RWPE1 (cell line): Measurements from ENCODE around the gene SLIT3.

Source experiments
- CTCF ChIA-PET: fragments of 350-600 bp; sonication (Branson Sonifier 250); formaldehyde crosslinking; extraction: SDS; loops from one replicate; lab custom pipeline; 2021; lab: Yijun Ruan, JAX
- POLR2A ChIA-PET: fragments of 400-600 bp; formaldehyde crosslinking; extraction: SDS; loops from one replicate; lab custom pipeline; 2020; ENCODE audit warnings: antibody characterized with exemption; ENCODE audit not compliant: low non-redundant PET; lab: Yijun Ruan, JAX
- DNase-seq: peaks from one replicate; pipeline ENCODE4 v3.0.0; 2012; ENCODE audit warnings: low spot score
- H3K27ac ChIP-seq: fragments of 450-650 bp; 2 replicates; pipeline ENCODE4 v1.5.1; 2017
- CTCF ChIP-seq: fragments of 450-650 bp; conservative IDR thresholded peaks from 2 replicates; pipeline ENCODE4 v1.5.1; 2017; ENCODE audit warnings: low read depth, mild to moderate bottlenecking

The SLIT3 gene

DNA sequence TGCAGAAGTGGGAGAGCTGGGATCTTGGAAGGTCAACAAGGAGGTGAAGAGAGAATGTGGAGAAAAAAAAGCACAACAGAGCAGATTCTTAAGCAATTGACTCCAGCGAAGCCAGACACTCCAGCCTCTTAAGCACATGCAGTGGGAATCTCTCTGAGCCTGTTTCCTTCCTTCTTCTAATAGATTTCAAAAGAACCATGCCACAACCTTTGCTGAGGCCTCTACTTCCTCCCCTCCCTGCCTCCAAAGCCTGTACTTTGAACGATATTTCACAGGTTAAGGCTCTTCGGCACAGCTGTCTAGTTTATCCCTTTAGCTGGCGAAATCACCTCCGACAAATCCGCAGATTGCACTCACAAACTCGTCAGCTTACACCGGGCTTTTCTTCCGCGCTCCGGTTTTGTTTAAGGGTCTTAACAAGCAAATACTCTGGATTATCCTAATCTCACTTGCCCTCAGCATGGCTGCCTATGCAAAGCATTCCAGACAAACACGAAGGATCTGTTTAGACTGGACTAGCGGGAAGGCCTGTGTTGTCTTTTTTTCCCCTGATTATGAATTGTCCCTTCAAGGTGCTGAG, 510.2 kb downstream of the SLIT3 start:
- H3K27ac ChIP-seq = no peak overlapping the region
- no peak for TF ChIP-seq CTCF
- POLR2A ChIA-PET = no interaction called here
- CTCF ChIA-PET = no interaction called here
- no peak for DNase-seq

- CTCF ChIA-PET = no interaction called here
- TF ChIP-seq CTCF = no peak
- POLR2A ChIA-PET = no interaction called here
- H3K27ac ChIP-seq = no peak overlapping the region
- DNase-seq = no peak
Observed at GRCh38 chr5:168790002-168790635, 510.8 kb downstream of the SLIT3 start.

DNA sequence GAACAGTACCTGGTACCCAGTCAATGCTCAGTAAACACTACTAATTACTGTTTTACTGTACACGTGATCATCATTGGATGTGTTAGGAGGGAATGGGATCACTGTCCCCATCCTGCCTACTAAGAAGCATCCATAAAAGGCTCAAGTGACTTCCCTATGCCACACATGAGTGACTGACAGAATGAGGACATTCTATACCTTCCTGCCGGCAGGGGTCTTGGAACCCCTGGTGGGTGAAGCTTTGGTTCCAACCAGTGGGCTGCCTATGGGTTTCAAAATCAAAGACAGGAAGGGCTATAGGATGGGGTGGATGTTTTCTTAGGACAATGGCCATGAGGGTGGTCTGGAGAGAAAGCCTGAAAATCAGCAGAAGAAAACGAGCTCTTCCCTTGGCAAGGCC, 512.2 kb downstream of the SLIT3 start:
- ChIA-PET POLR2A (no interaction called here), CTCF (no interaction called here)
- TF ChIP-seq CTCF = no peak
- no peak overlapping the region for H3K27ac ChIP-seq
- no peak for DNase-seq

- H3K27ac ChIP-seq = no peak overlapping the region
- ChIA-PET CTCF (no interaction called here), POLR2A (no interaction called here)
- no peak for TF ChIP-seq CTCF
- DNase-seq = no peak
Observed at GRCh38 chr5:168788107-168788506, 512.8 kb downstream of the SLIT3 start.

GRCh38 chr5:168786147-168786546, 514.8 kb downstream of the SLIT3 start:
- ChIA-PET POLR2A (no interaction called here), CTCF (no interaction called here)
- no peak for DNase-seq
- no peak overlapping the region for H3K27ac ChIP-seq
- TF ChIP-seq CTCF = no peak

DNA sequence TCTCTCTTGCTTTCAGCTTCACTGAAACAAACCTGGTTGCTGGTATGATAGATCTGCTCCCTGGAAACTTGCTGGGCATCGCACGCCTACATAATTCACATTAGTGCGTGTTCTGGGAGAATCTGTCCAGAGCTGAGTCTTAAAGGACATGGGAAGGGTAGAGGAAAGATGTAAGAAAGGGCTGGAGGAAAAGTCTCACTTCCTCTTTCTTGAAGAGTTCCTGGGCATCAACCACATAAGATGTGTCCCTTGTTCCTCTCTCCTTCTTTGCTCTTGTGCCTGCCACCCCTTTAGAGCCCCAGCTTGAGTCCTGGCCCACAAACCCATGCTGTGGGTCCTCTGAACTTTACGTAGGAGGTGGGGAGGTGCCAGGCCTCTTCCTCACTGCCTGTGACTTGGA, 516.5 kb downstream of the SLIT3 start:
- H3K27ac ChIP-seq = no peak overlapping the region
- DNase-seq = no peak
- TF ChIP-seq CTCF = no peak
- POLR2A ChIA-PET = no interaction called here
- CTCF ChIA-PET = no interaction called here
